CD4-positive, alpha-beta memory T cell (primary cell): ENCODE measurements around the gene INPP5A. TPM values are rescaled to one million over a fixed set of nuclear protein-coding genes. Genes with fewer than 3 reads are reported as not detected.

Experiments
- CTCF ChIA-PET: fragments of 350-600 bp; sonication (Branson Sonifier 250); formaldehyde crosslinking; loops from one replicate; lab custom pipeline; 2021; ENCODE audit warnings: inconsistent platforms; ENCODE audit not compliant: partially characterized antibody; lab: Charles Lee
- POLR2A ChIA-PET: fragments of 350-600 bp; sonication (Branson Sonifier 250); formaldehyde crosslinking; loops from one replicate; lab custom pipeline; 2021; ENCODE audit not compliant: partially characterized antibody; lab: Charles Lee
- DNase-seq, 5 donors: peaks; one replicate each; pipeline versions ENCODE4 v3.0.0 to v3.0.0-alpha.2; 2020 to 2022; ENCODE audit warnings: mixed read lengths in 1 of 5
- H3K27ac ChIP-seq: one replicate; pipeline ENCODE4 v1.7.0; 2013; ENCODE audit warnings: low read depth, low read length
- H3K27me3 ChIP-seq: 2 replicates; pipeline ENCODE4 v1.7.0; 2013; ENCODE audit warnings: mild to moderate bottlenecking, low read length, moderate library complexity; ENCODE audit not compliant: insufficient read depth
- H3K36me3 ChIP-seq: 2 replicates; pipeline ENCODE4 v1.7.0; 2013; ENCODE audit warnings: mild to moderate bottlenecking, low read length, moderate library complexity; ENCODE audit not compliant: insufficient read depth
- H3K4me1 ChIP-seq: 2 replicates; pipeline ENCODE4 v1.7.0; 2013; ENCODE audit warnings: mild to moderate bottlenecking, low read length, moderate library complexity; ENCODE audit not compliant: insufficient read depth
- H3K4me3 ChIP-seq, 2 donors: one replicate each; pipeline ENCODE4 v1.7.0; 2013; ENCODE audit warnings: low read length in 2 of 2, mild to moderate bottlenecking in 1 of 2
- H3K9me3 ChIP-seq, 2 donors: one replicate each; pipeline ENCODE4 v1.7.0; 2013; ENCODE audit warnings: low read length in 2 of 2, control low read depth in 1 of 2; ENCODE audit not compliant: control insufficient read depth in 1 of 2
- H3K27ac Mint-ChIP-seq, 7 donors: one replicate each; pipeline ENCODE4 v1.8.0; 2020 to 2021; ENCODE audit warnings: mixed read lengths in 7 of 7, mild to moderate bottlenecking in 6 of 7, inconsistent platforms in 3 of 7, moderate library complexity in 3 of 7
- H3K27me3 Mint-ChIP-seq, 2 donors: one replicate each; pipeline ENCODE4 v1.8.0; 2020 to 2021; ENCODE audit warnings: mixed read lengths in 2 of 2
- H3K36me3 Mint-ChIP-seq, 2 donors: one replicate each; pipeline ENCODE4 v1.8.0; 2020 to 2021; ENCODE audit warnings: mixed read lengths in 2 of 2, inconsistent platforms in 1 of 2, mild to moderate bottlenecking in 1 of 2
- H3K4me1 Mint-ChIP-seq, 4 donors: one replicate each; pipeline ENCODE4 v1.8.0; 2020 to 2021; ENCODE audit warnings: mixed read lengths in 4 of 4, mild to moderate bottlenecking in 1 of 4
- H3K4me3 Mint-ChIP-seq, 8 donors: one replicate each; pipeline ENCODE4 v1.8.0; 2020 to 2021; ENCODE audit warnings: mixed read lengths in 8 of 8, mild to moderate bottlenecking in 7 of 8, moderate library complexity in 6 of 8, inconsistent platforms in 3 of 8
- H3K9me3 Mint-ChIP-seq, 8 donors: one replicate each; pipeline ENCODE4 v1.8.0; 2020 to 2021; ENCODE audit warnings: mixed read lengths in 8 of 8, mild to moderate bottlenecking in 5 of 8, inconsistent platforms in 3 of 8, moderate library complexity in 1 of 8
- intact Hi-C: fragments of 100-400 bp; cut with micrococcal nuclease; formaldehyde crosslinking; loops from one replicate; pipeline ENCODE4 v1.15.1; 2023
- polyA plus RNA-seq, 2 donors: library from polyadenylated mRNA; unstranded; fragments of 300-500 nt; fragmentation: Illumina TruSeq; gene quantifications; one replicate each; pipeline ENCODE4 v1.2.3, GENCODE V29; 2021
- total RNA-seq, 2 experiments: library from RNA; stranded (reverse); gene quantifications; one replicate each; pipeline ENCODE4 v1.2.3, GENCODE V29; 2021

Gene INPP5A
- total and polyA plus RNA-seq, 4 experiments from 2014 or later = 0.61 to 19.3 (median 10.8) TPM

DNA sequence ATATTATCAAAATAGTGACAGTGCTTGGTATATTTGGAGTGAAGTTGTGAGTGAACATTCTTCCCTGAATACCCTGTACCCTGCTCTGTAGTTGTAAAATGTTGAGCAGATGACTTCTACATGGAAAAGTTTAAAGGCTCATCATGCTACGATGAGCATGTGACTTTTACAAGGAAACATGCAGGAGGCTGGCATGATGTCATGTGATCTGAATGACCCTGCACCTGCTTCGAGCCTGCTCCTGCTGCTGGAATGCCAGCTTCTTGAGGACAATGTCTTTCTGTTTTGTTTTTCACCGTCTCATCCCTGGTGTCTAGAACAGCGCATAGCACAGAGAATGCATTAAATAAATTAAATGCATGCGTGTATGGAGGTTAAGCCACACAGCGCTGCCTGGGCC lies 5.4 kb upstream of the INPP5A start:
- H3K4me3 Mint-ChIP-seq = no peak overlapping the region
- H3K36me3 Mint-ChIP-seq = peaks cover 2 to 4% of the 10 kb centered on the region in 2 donors
- ChIA-PET POLR2A (no interaction called here), CTCF (no interaction called here)
- no peak overlapping the region for H3K27ac Mint-ChIP-seq
- peaks cover 0 to 5% of the 10 kb centered on the region in 2 donors for H3K9me3 ChIP-seq
- H3K27me3 ChIP-seq = no peaks in the 10 kb centered on the region
- H3K27me3 Mint-ChIP-seq = peaks cover 5 to 11% of the 10 kb centered on the region in 2 donors
- no peak overlapping the region for H3K27ac ChIP-seq
- H3K36me3 ChIP-seq = no peaks in the 10 kb centered on the region
- peaks cover 3 to 14% (median 6%) of the 10 kb centered on the region in 4 donors for H3K4me1 Mint-ChIP-seq
- intact Hi-C loops = no loop called here
- peaks cover 0 to 36% (median 22%) of the 10 kb centered on the region in 8 donors for H3K9me3 Mint-ChIP-seq
- DNase-seq = no peak
- peaks cover 9% of the 10 kb centered on the region for H3K4me1 ChIP-seq
- no peak overlapping the region for H3K4me3 ChIP-seq

DNA sequence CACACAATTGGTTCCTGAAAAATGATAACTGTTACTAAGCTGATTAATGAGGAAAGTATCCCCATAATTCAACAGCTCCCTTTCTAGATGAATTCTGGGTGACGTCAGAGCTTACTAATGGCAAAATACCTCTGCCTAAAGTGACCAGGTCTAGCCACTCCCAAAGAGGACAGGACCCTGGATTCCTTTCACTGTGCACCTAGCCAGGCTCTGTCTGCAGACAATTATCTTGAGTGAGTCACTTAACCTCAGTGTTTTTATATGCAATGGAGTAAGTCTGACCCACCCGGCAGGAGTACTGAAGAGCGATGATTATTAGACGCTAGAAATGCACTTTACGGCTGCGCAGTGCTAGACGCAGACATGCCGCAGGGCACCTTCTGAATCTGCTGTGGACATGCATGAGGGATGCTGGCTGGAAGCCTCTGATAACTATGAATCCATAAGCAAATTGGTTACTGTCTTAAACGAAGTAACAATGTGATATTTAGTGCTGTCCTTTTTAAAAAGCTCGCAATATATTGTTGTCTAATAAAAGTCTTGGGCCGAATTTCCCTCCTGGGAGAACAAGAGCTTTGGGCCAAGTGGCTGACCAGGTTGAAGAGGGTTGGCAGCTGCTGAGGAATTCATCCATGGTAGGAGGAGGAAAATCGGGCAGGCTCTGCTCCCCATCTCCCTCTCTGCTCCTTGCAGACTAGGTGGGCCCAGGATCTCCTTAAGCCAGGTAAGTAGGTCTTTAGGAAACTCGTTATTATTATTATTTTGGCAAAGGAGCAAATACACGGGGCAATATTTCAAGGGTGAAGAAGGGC lies 4.6 kb upstream of the INPP5A start:
- intact Hi-C loops = no loop called here
- H3K36me3 Mint-ChIP-seq = peaks cover 2 to 4% of the 10 kb centered on the region in 2 donors
- ChIA-PET CTCF (no interaction called here), POLR2A (no interaction called here)
- Histone ChIP-seq H3K27me3 (no peaks in the 10 kb centered on the region), H3K4me3 (no peak overlapping the region), H3K9me3 (peaks cover 0 to 5% of the 10 kb centered on the region in 2 donors), H3K4me1 (peaks cover 9% of the 10 kb centered on the region), H3K36me3 (no peaks in the 10 kb centered on the region), H3K27ac (no peak overlapping the region)
- no peak overlapping the region for H3K4me3 Mint-ChIP-seq
- H3K4me1 Mint-ChIP-seq = peaks cover 3 to 14% (median 6%) of the 10 kb centered on the region in 4 donors
- peaks cover 0 to 36% (median 22%) of the 10 kb centered on the region in 8 donors for H3K9me3 Mint-ChIP-seq
- H3K27ac Mint-ChIP-seq = peak overlapping the region in 1 of 7 donors; percentile 32
- H3K27me3 Mint-ChIP-seq = peaks cover 5 to 11% of the 10 kb centered on the region in 2 donors
- DNase-seq = no peak

DNA sequence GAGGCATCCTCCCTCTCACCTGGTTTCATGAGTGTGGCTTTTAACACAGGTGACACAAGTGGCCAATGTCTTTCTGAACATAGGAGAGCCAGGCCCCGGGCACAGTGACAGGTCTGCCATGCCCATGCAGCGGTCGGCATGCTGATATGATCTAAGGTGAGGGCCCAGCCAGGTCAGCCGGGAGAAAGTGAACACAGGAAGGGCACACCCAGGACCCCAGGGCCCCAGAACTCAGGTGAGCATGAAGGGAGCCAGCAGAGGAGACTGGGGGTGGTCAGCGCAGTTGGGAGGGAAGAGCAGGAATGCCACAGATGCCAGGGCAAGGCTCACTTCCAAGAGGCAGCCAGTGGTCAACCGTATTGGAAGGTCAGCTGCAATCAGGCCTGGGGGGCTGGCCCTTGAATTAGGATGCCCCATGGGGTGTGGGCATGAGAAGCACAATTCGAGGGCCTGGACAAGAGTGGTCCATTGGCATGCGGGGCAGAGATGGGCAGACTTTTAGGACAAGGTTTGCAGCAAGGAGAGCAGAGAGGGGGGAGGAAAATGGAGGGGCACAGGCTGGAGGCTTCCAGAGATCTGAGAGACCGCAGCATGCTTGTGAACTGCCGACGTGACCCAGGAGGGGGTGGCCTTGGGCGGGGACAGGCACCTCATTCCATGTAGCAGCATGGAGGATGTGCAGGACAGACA lies 3.9 kb upstream of the INPP5A start:
- Histone ChIP-seq H3K4me3 (no peak overlapping the region), H3K27me3 (no peaks in the 10 kb centered on the region), H3K9me3 (peaks cover 0 to 5% of the 10 kb centered on the region in 2 donors), H3K36me3 (no peaks in the 10 kb centered on the region), H3K4me1 (peaks cover 16% of the 10 kb centered on the region), H3K27ac (no peak overlapping the region)
- Mint-ChIP-seq H3K9me3 (peaks cover 0 to 32% (median 21%) of the 10 kb centered on the region in 8 donors), H3K36me3 (peaks cover 4% of the 10 kb centered on the region in 2 donors), H3K27ac (peak overlapping the region in 2 of 7 donors; percentile 32 to 48), H3K4me3 (peak overlapping the region in 3 of 8 donors; percentile 14 to 32 (median 21)), H3K27me3 (peaks cover 3 to 8% of the 10 kb centered on the region in 2 donors), H3K4me1 (peaks cover 8 to 19% (median 11%) of the 10 kb centered on the region in 4 donors)
- POLR2A ChIA-PET = no interaction called here
- intact Hi-C loops = no loop called here
- DNase-seq = no peak
- CTCF ChIA-PET = no interaction called here

DNA sequence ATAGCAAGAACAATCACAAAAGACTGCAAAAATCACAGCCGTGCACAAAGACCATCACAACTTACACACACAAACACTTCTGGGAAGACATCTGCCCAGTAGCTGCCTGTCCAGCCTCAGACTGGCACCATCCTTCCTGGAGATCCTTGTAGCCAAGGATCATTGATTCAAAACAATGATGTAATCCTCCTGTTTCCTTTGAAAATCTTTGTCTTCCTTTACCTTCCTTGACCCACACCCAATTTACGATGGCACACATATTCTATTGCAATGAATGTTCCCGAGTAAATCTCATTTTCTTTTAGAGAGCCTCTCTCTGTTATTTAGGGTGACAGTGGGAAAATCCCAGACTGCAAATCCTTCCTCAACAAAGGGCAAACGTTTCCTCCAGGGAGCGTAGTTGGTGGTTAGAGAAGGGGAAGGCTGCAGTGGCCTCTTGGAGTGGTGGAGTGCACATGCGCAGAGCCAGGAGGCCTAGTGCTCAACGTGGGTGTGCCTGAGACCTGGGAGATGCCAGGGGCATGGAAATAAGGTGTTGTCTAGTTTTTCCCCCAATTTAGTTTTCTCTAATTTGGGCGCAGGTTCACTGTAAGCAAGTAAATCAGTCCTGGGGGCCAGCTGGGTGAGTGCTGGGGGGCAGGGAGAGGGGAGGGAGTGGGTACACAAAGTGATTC lies 3.1 kb upstream of the INPP5A start:
- CTCF ChIA-PET = no interaction called here
- Histone ChIP-seq H3K27ac (no peak overlapping the region), H3K36me3 (no peaks in the 10 kb centered on the region), H3K4me3 (no peak overlapping the region), H3K9me3 (peaks cover 0 to 5% of the 10 kb centered on the region in 2 donors), H3K27me3 (no peaks in the 10 kb centered on the region), H3K4me1 (peaks cover 24% of the 10 kb centered on the region)
- peaks cover 2 to 7% of the 10 kb centered on the region in 2 donors for H3K27me3 Mint-ChIP-seq
- peak overlapping the region in 2 of 7 donors; percentile 12 to 76 for H3K27ac Mint-ChIP-seq
- H3K4me3 Mint-ChIP-seq = peak overlapping the region in 4 of 8 donors; percentile 9 to 77 (median 69)
- intact Hi-C loops = loop anchor here (5.0 kb wide), 1 partner anchor 552 kb away; the partner anchor contains the start of gene BNIP3
- peaks cover 12 to 28% (median 17%) of the 10 kb centered on the region in 4 donors for H3K4me1 Mint-ChIP-seq
- no peak for DNase-seq
- POLR2A ChIA-PET = no interaction called here
- H3K9me3 Mint-ChIP-seq = peaks cover 0 to 27% (median 20%) of the 10 kb centered on the region in 8 donors
- peaks cover 4% of the 10 kb centered on the region in 2 donors for H3K36me3 Mint-ChIP-seq

DNA sequence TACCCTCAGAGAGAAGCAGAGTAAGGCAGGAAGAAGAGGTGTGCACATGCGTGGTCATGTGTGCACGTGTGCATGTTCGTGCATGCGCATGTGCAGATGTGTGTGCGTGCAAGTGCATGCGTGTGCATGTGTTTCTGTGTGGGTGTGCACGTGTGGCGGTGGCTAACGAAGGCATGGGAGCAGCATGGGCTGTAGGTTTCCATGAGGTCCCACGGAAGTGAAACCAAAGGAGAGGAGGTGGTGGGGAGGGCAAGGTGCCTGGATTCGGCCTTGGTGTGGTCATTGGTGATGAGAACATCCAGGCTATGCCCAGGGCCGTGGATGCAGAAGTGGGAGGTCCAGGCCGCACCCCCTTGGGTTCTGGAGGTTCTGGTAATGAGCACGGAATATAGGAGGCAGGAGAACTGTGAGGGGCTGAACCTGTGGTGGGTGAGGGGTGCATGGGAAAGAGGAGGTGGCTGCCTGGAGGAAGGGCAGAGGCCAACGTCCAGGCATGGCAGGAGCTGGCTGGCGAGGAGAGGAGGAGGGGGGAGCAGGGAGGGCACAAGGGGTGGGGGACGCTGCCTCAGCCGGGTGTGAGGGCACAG lies 2.4 kb upstream of the INPP5A start:
- H3K27ac Mint-ChIP-seq = peak overlapping the region in 4 of 7 donors; percentile 15 to 78 (median 74)
- ChIA-PET POLR2A (interaction anchor here (2.5 kb wide), 1 partner anchor 16 kb away, joined by 10 read pairs; no protein-coding TSS in a partner anchor), CTCF (no interaction called here)
- Histone ChIP-seq H3K36me3 (no peaks in the 10 kb centered on the region), H3K4me1 (peaks cover 31% of the 10 kb centered on the region), H3K27me3 (no peaks in the 10 kb centered on the region), H3K27ac (no peak overlapping the region), H3K9me3 (peaks cover 0 to 5% of the 10 kb centered on the region in 2 donors), H3K4me3 (no peak overlapping the region)
- H3K4me1 Mint-ChIP-seq = peaks cover 18 to 34% (median 22%) of the 10 kb centered on the region in 4 donors
- H3K27me3 Mint-ChIP-seq = peaks cover 0 to 4% of the 10 kb centered on the region in 2 donors
- H3K9me3 Mint-ChIP-seq = peaks cover 0 to 24% (median 16%) of the 10 kb centered on the region in 8 donors
- DNase-seq = no peak
- intact Hi-C loops = loop anchor here (5.0 kb wide), 1 partner anchor 553 kb away; the partner anchor contains the start of gene BNIP3
- peak overlapping the region in 6 of 8 donors; percentile 40 to 77 (median 65) for H3K4me3 Mint-ChIP-seq
- H3K36me3 Mint-ChIP-seq = peaks cover 4% of the 10 kb centered on the region in 2 donors

DNA sequence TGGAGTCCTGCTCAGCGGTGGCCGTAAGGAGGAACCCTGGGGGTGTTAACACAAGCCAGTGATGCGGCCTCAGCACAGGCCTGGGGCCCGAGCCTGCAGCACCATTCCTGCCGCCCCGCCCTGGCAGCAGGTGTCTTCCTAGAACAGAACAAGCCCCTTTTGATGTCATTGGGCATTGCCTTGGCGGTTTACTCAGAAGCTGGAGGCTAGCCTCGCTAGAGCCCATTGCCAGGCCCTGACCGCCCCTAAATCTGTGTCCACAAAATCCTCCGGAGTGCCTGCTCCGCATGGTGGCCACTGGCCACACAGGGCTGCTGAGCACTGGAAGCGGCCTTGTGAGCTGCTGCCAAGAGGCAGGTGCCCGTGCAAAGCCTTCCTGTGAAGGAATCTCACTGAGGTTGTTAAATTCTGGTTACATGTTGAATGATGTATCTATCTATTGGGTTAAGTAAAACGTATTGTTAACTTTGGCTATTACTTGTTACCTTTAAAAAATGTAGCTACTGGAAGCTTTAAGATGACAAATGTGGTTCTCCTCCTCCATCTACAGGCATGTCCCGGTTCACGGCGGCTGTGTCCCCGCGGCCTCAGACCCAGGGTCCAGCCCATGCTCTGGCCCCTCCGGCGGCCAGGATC lies 1.2 kb upstream of the INPP5A start:
- H3K4me1 ChIP-seq = peaks cover 38% of the 10 kb centered on the region
- H3K36me3 Mint-ChIP-seq = peaks cover 5 to 6% of the 10 kb centered on the region in 2 donors
- H3K27me3 Mint-ChIP-seq = peaks cover 0 to 2% of the 10 kb centered on the region in 2 donors
- peak in 1 of 5 donors; percentile 17 for DNase-seq
- H3K4me1 Mint-ChIP-seq = peaks cover 27 to 46% (median 32%) of the 10 kb centered on the region in 4 donors
- H3K27ac ChIP-seq = peak overlapping the region; percentile 65
- H3K9me3 Mint-ChIP-seq = peaks cover 0 to 13% (median 8%) of the 10 kb centered on the region in 8 donors
- intact Hi-C loops = loop anchor here (2.0 to 5.0 kb wide), 4 partner anchors 84 to 772 kb away; partner anchors contain the start of genes BNIP3, TUBGCP2 and ZNF511
- H3K4me3 ChIP-seq = peak overlapping the region in 1 of 2 donors; percentile 55
- H3K36me3 ChIP-seq = no peaks in the 10 kb centered on the region
- no peaks in the 10 kb centered on the region for H3K9me3 ChIP-seq
- no peaks in the 10 kb centered on the region for H3K27me3 ChIP-seq
- H3K4me3 Mint-ChIP-seq = peak overlapping the region; percentile 67 to 82 (median 74)
- CTCF ChIA-PET = interaction anchor here (1.2 to 1.4 kb wide), 4 partner anchors 15 to 149 kb away, joined by 3 to 5 read pairs (median 4); no protein-coding TSS in a partner anchor
- peak overlapping the region; percentile 57 to 89 (median 73) for H3K27ac Mint-ChIP-seq
- POLR2A ChIA-PET = interaction anchor here (2.5 kb wide), 1 partner anchor 15 kb away, joined by 10 read pairs; no protein-coding TSS in a partner anchor
